VCaP (cell line): ENCODE data around the gene ACVR1.

Source experiments
- H3K27ac ChIP-seq: fragments of 450-650 bp; 2 replicates; pipeline ENCODE4 v1.5.1; 2017
- TF ChIP-seq, protein P1 (sequence below): fragments of 450-650 bp; conservative IDR thresholded peaks from 2 replicates; pipeline ENCODE4 v1.5.1; 2017; ENCODE audit warnings: mild to moderate bottlenecking, moderate library complexity

ACVR1 gene

DNA sequence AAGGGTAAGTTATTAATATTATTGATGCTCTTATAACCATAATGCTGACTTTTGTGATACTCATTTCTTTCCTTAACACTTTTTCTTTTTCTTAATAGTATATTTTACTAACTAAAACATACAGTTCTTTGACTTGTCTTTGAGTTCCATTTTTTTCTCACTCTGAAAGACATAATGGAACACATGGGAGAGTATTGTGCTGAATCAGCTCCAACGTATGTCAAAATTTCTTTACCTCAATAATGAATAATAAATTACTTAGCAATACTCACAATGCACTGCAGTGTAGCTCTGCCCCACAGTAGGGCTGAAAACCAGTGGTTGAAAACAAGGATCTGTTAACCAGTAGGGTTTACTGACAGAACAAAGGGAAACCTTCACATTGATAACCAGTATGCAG is 40.7 kb downstream of the ACVR1 start:
- TF ChIP-seq, protein P1, sequence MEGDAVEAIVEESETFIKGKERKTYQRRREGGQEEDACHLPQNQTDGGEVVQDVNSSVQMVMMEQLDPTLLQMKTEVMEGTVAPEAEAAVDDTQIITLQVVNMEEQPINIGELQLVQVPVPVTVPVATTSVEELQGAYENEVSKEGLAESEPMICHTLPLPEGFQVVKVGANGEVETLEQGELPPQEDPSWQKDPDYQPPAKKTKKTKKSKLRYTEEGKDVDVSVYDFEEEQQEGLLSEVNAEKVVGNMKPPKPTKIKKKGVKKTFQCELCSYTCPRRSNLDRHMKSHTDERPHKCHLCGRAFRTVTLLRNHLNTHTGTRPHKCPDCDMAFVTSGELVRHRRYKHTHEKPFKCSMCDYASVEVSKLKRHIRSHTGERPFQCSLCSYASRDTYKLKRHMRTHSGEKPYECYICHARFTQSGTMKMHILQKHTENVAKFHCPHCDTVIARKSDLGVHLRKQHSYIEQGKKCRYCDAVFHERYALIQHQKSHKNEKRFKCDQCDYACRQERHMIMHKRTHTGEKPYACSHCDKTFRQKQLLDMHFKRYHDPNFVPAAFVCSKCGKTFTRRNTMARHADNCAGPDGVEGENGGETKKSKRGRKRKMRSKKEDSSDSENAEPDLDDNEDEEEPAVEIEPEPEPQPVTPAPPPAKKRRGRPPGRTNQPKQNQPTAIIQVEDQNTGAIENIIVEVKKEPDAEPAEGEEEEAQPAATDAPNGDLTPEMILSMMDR: no peak
- H3K27ac ChIP-seq: no peak overlapping the region

DNA sequence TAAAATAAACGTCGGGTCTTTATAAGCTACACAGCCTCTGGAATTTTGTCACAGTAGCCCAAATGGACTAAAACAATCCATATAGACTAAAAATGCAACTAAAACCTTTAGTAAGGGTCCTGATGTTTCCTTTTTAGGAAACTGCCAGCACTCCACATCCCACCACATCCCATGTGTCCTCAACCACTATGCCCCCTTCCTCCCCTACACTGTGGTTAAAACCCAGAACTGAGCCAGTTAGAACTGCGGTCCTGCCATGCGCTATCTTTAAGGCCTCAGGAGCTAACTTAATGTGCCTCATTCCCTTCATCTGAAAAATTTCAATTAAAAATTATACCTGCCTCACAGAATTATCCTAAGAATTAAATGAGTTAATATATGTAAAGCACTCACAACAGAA is 41.1 kb downstream of the ACVR1 start:
- TF ChIP-seq, protein P1: no peak
- no peak overlapping the region for H3K27ac ChIP-seq

DNA sequence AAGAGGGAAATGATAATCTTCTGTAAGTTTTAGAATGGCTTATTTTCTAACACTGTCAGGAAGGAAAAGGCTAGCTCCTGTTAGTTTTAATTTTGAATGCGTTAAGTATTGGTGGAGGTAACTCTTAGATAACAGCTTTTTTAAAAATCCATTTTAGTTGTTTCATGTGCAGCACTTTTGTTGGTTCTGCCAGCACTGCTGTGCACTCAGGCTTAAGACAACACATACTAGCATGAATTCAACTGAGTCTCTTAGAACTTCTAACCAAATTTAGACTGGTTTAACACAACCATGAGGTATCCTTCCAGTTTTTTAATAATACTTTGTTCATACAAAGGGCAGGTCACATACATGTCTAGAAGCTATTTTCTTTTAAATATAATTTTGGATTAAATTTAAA is 42.4 kb downstream of the ACVR1 start:
- TF ChIP-seq, protein P1: no peak
- no peak overlapping the region for H3K27ac ChIP-seq

DNA sequence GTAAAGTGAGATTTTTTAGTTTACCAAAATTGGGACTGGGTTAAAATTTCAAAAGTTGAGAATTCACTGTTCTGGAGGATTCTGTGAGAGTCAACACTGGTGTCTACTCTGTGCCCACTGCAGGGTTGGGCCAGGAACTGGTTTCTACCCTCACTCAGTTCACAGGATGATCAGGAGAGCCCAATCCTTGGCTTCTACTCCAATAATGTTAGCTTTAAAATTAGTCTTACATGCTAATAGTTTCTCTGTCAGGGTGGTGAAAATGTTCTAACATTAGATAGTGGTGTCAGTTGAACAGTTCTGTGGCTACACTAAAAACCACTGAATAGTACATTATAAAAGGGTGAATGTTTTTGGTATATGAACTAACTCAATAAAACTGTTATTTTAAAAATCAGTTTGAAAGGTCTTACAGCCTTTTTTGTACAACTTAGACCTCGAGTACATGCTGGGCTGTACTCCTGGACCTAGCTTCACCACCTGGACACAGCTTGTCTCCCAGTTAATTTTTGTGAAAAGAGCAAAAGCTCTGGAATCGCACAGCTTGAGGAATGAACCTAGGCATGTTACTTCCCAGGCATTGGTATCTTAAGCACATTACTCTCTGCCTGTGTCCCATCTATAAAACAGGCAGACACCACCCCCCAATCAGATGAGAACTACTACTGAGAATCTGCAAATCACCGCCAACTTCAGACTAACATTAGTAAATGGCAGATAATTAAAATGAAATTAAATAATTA is 44.4 kb downstream of the ACVR1 start:
- no peak overlapping the region for H3K27ac ChIP-seq
- TF ChIP-seq, protein P1: no peak

DNA sequence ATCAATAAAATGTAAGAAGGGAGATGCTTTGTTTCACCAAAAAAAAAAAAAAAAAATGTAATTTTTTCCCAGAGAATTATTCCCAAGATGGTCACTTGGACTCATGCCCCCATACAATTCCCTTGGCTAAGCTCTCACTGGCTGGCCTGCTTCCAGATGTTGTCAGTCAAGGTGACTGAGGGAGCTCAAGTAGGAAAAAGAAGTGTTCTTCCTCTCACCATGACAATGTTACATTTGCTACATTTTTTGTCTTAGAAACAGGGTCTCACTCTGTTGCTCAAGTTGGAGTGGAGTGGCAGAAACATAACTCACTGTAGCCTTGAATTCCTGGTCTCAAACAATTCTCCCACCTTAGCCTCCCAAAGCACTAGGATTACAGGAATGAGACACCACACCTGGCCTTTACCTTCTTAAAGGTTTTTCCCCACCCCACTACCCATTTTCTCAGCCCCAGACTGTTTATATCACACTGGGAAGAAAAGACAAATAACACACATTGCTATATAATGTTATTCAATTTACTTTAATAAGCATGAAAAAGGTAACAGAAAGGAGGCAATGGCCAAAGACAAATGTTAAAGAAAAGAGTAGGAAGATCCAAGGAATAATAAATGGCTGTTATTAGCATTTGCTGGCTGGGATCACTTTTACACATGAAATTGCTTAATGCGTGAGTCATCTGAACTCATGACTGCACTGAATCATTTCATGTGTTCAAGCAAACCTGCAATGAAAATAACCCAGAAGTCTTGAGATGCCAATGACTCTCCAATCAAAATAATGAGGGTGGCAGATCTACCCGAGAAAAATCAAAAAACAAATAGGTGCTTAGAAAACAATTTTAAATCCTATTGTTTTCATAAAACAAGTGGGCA is 45.2 kb downstream of the ACVR1 start:
- H3K27ac ChIP-seq: no peak overlapping the region
- TF ChIP-seq, protein P1: no peak

DNA sequence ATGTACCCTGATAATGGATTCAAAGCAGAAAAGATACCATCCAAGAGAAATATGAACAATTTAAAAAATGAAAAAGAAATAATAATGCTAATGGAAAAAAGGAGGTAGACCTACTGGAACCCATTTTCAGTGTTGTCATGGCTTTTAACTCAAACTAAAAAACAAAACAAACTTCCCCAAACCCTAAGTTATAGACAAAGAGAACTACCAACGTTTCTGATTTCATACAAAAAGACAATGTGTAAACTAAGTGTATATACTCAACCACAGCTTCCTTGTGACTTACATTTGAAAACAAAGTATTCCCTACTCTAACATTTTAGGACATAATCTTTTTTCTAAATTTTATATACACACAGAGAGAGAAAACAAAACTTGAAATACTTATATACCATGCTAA is 45.9 kb downstream of the ACVR1 start:
- TF ChIP-seq, protein P1: no peak
- H3K27ac ChIP-seq: no peak overlapping the region

DNA sequence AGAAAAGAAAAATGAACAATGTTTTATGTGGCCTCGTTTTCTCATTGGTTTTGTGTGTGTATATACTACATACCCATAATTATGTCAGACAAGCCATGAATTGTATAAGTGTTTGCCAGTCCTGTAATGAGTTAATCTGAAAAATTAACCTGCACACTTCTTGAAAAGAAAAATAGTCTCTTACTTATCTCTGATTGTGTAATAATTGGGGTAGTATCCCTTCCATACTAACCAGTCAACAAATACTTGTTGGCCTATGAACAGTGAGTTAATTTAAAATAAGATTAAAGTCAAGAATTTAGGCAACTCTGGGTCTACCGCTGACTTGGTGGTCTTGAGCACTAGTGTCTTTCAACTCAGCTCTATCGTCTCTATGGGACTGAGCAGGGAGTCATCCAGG is 48.8 kb downstream of the ACVR1 start:
- no peak overlapping the region; the same call in 1 of the 2 replicates for H3K27ac ChIP-seq
- TF ChIP-seq, protein P1: no peak

DNA sequence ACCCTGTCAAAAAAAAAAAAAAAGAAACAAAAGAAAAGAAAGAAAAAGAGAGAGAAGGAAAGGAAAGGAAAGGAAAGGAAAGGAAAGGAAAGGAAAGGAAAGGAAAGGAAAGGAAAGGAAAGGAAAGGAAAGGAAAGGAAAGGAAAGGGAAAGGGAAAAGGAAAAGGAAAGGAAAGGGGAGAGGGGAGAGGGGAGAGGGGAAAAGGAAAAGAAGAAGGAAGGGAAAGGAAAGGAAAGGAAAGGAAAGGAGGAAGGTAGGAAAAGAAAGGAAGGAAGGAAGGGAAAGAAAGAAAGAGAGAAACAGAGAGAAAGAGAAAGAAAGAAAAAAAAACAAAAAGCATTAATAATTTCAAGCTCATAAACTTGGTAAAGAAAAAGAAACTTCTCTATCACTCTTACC is 49.5 kb downstream of the ACVR1 start:
- H3K27ac ChIP-seq: peak overlapping the region; percentile 65
